HG02885 (cell line): ENCODE results near the gene SRR.
"Not testable (repeated sequence)": the region's sequence is repeated elsewhere in the genome, so short reads cannot be mapped to it uniquely, and the experiment has no call there.

Source experiments
- ATAC-seq: cut with Tn5 transposase; IDR thresholded peaks from one replicate; pipeline ENCODE4 v1.9.1; 2021; ENCODE audit warnings: mild to moderate bottlenecking; ENCODE audit not compliant: unreplicated experiment, poor library complexity

The SRR gene

GRCh38 chr17:2303204-2304188 is at the start of gene SRR, which contains the start of gene SMG6:
TSS of gene SRR (plus strand) at chr17:2303950. CDS start at chr17:2315561, 11,611 bp downstream.
TSS of gene SMG6 (minus strand) at chr17:2303785. CDS start at chr17:2303720, 65 bp downstream.
- ATAC-seq = peak; percentile 81

GRCh38 chr17:2258830-2259229 is 44.9 kb upstream of the SRR start:
- ATAC-seq = not testable (repeated sequence)

- ATAC-seq = peak; percentile 74
Measured at GRCh38 chr17:2259769-2260536, 43.8 kb upstream of the SRR start.

GRCh38 chr17:2262135-2262587 is 41.6 kb upstream of the SRR start:
- ATAC-seq = no peak

- ATAC-seq = no peak
Measured at GRCh38 chr17:2263183-2264066, 40.3 kb upstream of the SRR start.

GRCh38 chr17:2264067-2264860 is 39.5 kb upstream of the SRR start:
- no peak for ATAC-seq

- ATAC-seq = not testable (repeated sequence)
Measured at GRCh38 chr17:2265166-2265565, 38.6 kb upstream of the SRR start.

- ATAC-seq = peak; percentile 79
Measured at GRCh38 chr17:2266045-2266864, 37.5 kb upstream of the SRR start.

- peak; percentile 21 for ATAC-seq
Measured at GRCh38 chr17:2266865-2267228, 36.9 kb upstream of the SRR start.

- no peak for ATAC-seq
Measured at GRCh38 chr17:2267354-2267753, 36.4 kb upstream of the SRR start.

- ATAC-seq = no peak
Measured at GRCh38 chr17:2271985-2272702, 31.6 kb upstream of the SRR start.

- ATAC-seq = no peak
Measured at GRCh38 chr17:2274414-2274813, 29.3 kb upstream of the SRR start.

- no peak for ATAC-seq
Measured at GRCh38 chr17:2275722-2276121, 28.0 kb upstream of the SRR start.

- ATAC-seq = no peak
Measured at GRCh38 chr17:2277429-2278170, 26.1 kb upstream of the SRR start.

- ATAC-seq = no peak
Measured at GRCh38 chr17:2279707-2280106, 24.0 kb upstream of the SRR start.

- no peak for ATAC-seq
Measured at GRCh38 chr17:2282297-2282873, 21.4 kb upstream of the SRR start.

GRCh38 chr17:2283302-2283701 is 20.4 kb upstream of the SRR start:
- ATAC-seq = no peak
